Panc1 (cell line): Measurements from ENCODE around the gene SLC31A2.

ENCODE experiments used
- CTCF ChIP-seq: fragments of 450-650 bp; IDR thresholded peaks from 2 replicates; pipeline ENCODE4 v1.5.1; 2017; ENCODE audit warnings: mild to moderate bottlenecking
- POLR2AphosphoS5 ChIP-seq: IDR thresholded peaks from 2 replicates; pipeline ENCODE4 v1.6.1; 2012; ENCODE audit warnings: mild to moderate bottlenecking, low read depth, low read length, moderate library complexity

GRCh38 chr9:113185271-113185670, 34.5 kb downstream of the SLC31A2 start:
- TF ChIP-seq POLR2AphosphoS5 (no peak), CTCF (no peak)
